ENCODE measurements around the gene LDOC1. TPM values are rescaled to one million over a fixed set of nuclear protein-coding genes. Genes with fewer than 3 reads are reported as not detected.

LDOC1 gene
- total RNA-seq, 1 donor: 4.7 TPM

DNA sequence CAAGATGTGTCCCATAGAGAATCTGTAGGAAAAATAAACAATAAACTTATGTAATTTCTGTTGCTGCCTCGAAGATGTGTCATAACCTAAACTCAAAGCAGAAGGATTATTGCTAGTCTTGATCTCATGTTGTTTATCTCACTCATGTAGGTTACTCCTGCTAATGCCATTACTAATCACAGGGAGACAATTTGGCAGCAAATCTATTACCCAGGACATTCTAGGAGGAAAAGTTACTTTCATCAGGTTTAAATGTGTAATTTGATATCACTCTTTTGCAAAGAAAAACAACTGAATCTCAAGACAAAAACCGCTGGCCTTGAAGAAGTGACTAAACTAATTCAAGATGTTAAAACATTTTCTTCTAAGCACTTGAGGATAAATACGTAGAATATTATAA is 34.0 kb downstream of the LDOC1 start:
- no peak overlapping the region for H3K27ac ChIP-seq (ENCODE audit: low read depth, low read length)
- H3K4me2 ChIP-seq (ENCODE audit: insufficient read depth, low read length): no peak overlapping the region
- H3K4me3 ChIP-seq (ENCODE audit: insufficient read depth, low read length): no peak overlapping the region
- DNase-seq (ENCODE audit: insufficient read length, low spot score, missing footprints): no peak
- no peak overlapping the region for H2AFZ ChIP-seq (ENCODE audit: low read length)
- no peaks in the 10 kb centered on the region for H3K36me3 ChIP-seq (ENCODE audit: insufficient read depth, low read length)
- H4K20me1 ChIP-seq (ENCODE audit: insufficient read depth, low read length): no peaks in the 10 kb centered on the region
- no peaks in the 10 kb centered on the region for H3K4me1 ChIP-seq (ENCODE audit: insufficient read depth, low read length)
- no peaks in the 10 kb centered on the region for H3K27me3 ChIP-seq (ENCODE audit: insufficient read depth, low read length)
- H3K79me2 ChIP-seq (ENCODE audit: insufficient read depth, low read length): no peaks in the 10 kb centered on the region
- H3K9me3 ChIP-seq (ENCODE audit: low read depth, low read length): no peaks in the 10 kb centered on the region
- TF ChIP-seq CTCF (IDR thresholded peaks at IDR 0.05; ENCODE audit: extremely low read depth, low read depth, low read length): no peak

GRCh38 chrX:141133272-141133671 is 43.7 kb downstream of the LDOC1 start:
- H3K36me3 ChIP-seq (ENCODE audit: insufficient read depth, low read length): no peaks in the 10 kb centered on the region
- no peak overlapping the region for H3K27ac ChIP-seq (ENCODE audit: low read depth, low read length)
- no peaks in the 10 kb centered on the region for H3K9me3 ChIP-seq (ENCODE audit: low read depth, low read length)
- TF ChIP-seq CTCF (IDR thresholded peaks at IDR 0.05; ENCODE audit: extremely low read depth, low read depth, low read length): no peak
- H3K4me1 ChIP-seq (ENCODE audit: insufficient read depth, low read length): no peaks in the 10 kb centered on the region
- H4K20me1 ChIP-seq (ENCODE audit: insufficient read depth, low read length): no peaks in the 10 kb centered on the region
- no peaks in the 10 kb centered on the region for H3K79me2 ChIP-seq (ENCODE audit: insufficient read depth, low read length)
- H3K27me3 ChIP-seq (ENCODE audit: insufficient read depth, low read length): no peaks in the 10 kb centered on the region
- no peak for DNase-seq (ENCODE audit: insufficient read length, low spot score, missing footprints)
- H3K4me3 ChIP-seq (ENCODE audit: insufficient read depth, low read length): no peak overlapping the region
- H2AFZ ChIP-seq (ENCODE audit: low read length): no peak overlapping the region
- H3K4me2 ChIP-seq (ENCODE audit: insufficient read depth, low read length): no peak overlapping the region

GRCh38 chrX:141127146-141127545 is 49.8 kb downstream of the LDOC1 start:
- Histone ChIP-seq H3K4me2 (ENCODE audit: insufficient read depth, low read length) (no peak overlapping the region), H3K27me3 (ENCODE audit: insufficient read depth, low read length) (no peaks in the 10 kb centered on the region), H3K4me3 (ENCODE audit: insufficient read depth, low read length) (no peak overlapping the region), H3K27ac (ENCODE audit: low read depth, low read length) (no peak overlapping the region), H4K20me1 (ENCODE audit: insufficient read depth, low read length) (no peaks in the 10 kb centered on the region), H3K4me1 (ENCODE audit: insufficient read depth, low read length) (no peaks in the 10 kb centered on the region), H2AFZ (ENCODE audit: low read length) (no peak overlapping the region), H3K9me3 (ENCODE audit: low read depth, low read length) (no peaks in the 10 kb centered on the region), H3K79me2 (ENCODE audit: insufficient read depth, low read length) (no peaks in the 10 kb centered on the region), H3K36me3 (ENCODE audit: insufficient read depth, low read length) (no peaks in the 10 kb centered on the region)
- TF ChIP-seq CTCF (IDR thresholded peaks at IDR 0.05; ENCODE audit: extremely low read depth, low read depth, low read length): no peak
- no peak for DNase-seq (ENCODE audit: insufficient read length, low spot score, missing footprints)

Other genes with a start within 250 kb of the LDOC1 start
- not detected in 2 replicates for gene SPANXB1, start 174.5 kb downstream of the LDOC1 start, total RNA-seq
- gene SPANXC, start 65.4 kb upstream of the LDOC1 start, total RNA-seq: not detected in 2 replicates